ENCODE results near the gene EML2. TPM values are rescaled to one million over a fixed set of nuclear protein-coding genes. Genes with fewer than 3 reads are reported as not detected.

EML2 gene
- total and polyA plus RNA-seq, 7 donors: 6.2 to 31.1 (median 10.4) TPM

DNA sequence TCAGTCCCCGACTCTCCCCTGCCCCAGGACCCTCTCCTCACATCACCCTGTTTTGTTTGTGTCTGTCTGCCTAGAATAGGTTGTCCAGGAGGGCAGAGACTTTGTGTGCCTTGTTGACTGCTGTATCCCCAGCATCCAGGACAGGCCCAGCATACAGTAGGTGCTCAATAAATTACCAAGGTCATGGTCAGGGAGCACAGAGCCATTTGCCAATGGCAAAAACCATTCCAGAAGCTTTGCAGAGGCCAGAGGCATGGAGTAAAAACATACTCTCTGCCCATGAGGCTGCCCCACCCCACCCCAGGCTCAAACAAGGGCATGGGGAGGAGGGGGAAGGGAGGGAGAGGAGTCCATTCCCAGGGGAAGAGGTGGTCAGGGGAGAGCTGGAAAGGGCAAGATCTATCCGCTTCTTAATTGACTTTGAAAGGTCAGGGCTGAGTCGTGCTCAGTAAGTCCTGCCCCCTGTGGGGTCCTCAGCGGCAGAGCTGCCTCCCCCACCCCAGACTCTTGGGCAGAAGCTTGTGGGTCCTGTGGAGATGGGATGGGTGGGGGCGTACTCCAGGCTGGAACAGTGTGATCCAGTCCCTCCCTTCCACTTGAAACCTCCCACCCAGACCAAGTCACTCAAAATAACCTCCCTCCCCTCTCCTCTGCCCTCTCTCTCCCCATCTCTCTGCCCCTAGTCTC lies 41.6 kb downstream of the EML2 start:
- peaks cover 7% of the 10 kb centered on the region for H3K4me1 ChIP-seq
- ATAC-seq (no peak), DNase-seq (no peak)
- no peaks in the 10 kb centered on the region for H3K9me3 ChIP-seq
- intact Hi-C loops (cut with DNase I): no loop called here
- H3K27me3 ChIP-seq (ENCODE audit: insufficient read depth in 3 of 3, low read length in 2 of 3): peaks cover 0 to 76% (median 29%) of the 10 kb centered on the region in 3 donors
- H3K27ac ChIP-seq: peak overlapping the region; percentile 55
- no peaks in the 10 kb centered on the region for H3K36me3 ChIP-seq (ENCODE audit: insufficient read depth in 1 of 2, low read depth in 1 of 2)
- TF ChIP-seq, protein P1, sequence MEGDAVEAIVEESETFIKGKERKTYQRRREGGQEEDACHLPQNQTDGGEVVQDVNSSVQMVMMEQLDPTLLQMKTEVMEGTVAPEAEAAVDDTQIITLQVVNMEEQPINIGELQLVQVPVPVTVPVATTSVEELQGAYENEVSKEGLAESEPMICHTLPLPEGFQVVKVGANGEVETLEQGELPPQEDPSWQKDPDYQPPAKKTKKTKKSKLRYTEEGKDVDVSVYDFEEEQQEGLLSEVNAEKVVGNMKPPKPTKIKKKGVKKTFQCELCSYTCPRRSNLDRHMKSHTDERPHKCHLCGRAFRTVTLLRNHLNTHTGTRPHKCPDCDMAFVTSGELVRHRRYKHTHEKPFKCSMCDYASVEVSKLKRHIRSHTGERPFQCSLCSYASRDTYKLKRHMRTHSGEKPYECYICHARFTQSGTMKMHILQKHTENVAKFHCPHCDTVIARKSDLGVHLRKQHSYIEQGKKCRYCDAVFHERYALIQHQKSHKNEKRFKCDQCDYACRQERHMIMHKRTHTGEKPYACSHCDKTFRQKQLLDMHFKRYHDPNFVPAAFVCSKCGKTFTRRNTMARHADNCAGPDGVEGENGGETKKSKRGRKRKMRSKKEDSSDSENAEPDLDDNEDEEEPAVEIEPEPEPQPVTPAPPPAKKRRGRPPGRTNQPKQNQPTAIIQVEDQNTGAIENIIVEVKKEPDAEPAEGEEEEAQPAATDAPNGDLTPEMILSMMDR (IDR thresholded peaks at IDR 0.05): no peak
- peak overlapping the region; percentile 44 for H3K4me3 ChIP-seq
- 14 to 21% (median 14%) methylated on average over 5 of the region's 5 CpGs for WGBS, 3 donors

DNA sequence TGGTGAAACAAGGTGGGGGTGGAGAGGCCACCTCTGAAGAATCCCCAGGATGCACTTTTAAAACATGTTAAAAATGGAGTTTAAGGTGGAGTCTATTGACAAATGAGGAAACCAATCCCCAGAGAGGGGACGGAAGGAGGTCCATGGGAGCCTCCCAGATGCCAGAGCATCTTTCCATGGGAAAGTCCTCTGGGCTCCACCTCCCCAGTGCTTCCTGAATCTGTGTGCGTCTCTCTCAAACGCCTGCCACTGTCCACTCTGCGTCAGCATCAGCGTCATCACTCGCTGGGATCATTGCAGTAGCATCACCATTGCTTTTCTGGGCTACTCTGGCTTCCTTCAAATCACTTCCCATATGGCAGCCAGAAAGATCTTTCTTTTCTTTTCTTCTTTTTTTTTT lies 43.4 kb downstream of the EML2 start:
- peaks cover 7% of the 10 kb centered on the region for H3K4me1 ChIP-seq
- peaks cover 0 to 75% (median 28%) of the 10 kb centered on the region in 3 donors for H3K27me3 ChIP-seq (ENCODE audit: insufficient read depth in 3 of 3, low read length in 2 of 3)
- no peaks in the 10 kb centered on the region for H3K36me3 ChIP-seq (ENCODE audit: insufficient read depth in 1 of 2, low read depth in 1 of 2)
- WGBS, 3 donors: 36 to 54% (median 36%) methylated on average over 6 of the region's 6 CpGs
- intact Hi-C loops (cut with DNase I): no loop called here
- no peaks in the 10 kb centered on the region for H3K9me3 ChIP-seq
- H3K4me3 ChIP-seq: no peak overlapping the region
- peak overlapping the region; percentile 9 for H3K27ac ChIP-seq
- ATAC-seq: no peak
- no peak for DNase-seq
- TF ChIP-seq, protein P1 (IDR thresholded peaks at IDR 0.05): no peak

DNA sequence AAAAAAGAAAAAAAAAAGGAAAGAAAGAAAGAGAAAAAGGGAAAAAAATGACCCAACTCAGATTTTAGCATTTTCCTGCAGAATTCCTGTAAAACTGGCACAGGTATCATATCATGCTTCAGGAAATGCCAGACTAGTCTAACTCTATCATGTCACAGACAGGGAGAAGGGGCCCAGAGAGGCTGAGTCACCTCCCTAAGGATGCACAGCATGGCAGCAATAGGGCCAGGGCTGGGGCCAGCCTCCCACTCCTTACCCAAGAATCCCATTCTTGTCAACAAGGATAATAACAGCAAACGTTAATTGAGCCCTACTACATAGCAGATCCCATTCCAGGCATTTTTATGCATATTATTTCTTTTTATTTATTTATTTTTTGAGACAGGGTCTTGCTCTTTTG lies 45.7 kb downstream of the EML2 start:
- no peak overlapping the region for H3K27ac ChIP-seq
- no peaks in the 10 kb centered on the region for H3K9me3 ChIP-seq
- H3K4me1 ChIP-seq: peaks cover 4% of the 10 kb centered on the region
- TF ChIP-seq, protein P1 (IDR thresholded peaks at IDR 0.05): no peak
- DNase-seq (no peak), ATAC-seq (no peak)
- H3K4me3 ChIP-seq: no peak overlapping the region
- 0 to 17% (median 17%) methylated on average over 1 of the region's 1 CpG for WGBS, 3 donors
- H3K27me3 ChIP-seq (ENCODE audit: insufficient read depth in 3 of 3, low read length in 2 of 3): peaks cover 0 to 57% (median 18%) of the 10 kb centered on the region in 3 donors
- no peaks in the 10 kb centered on the region for H3K36me3 ChIP-seq (ENCODE audit: insufficient read depth in 1 of 2, low read depth in 1 of 2)
- intact Hi-C loops (cut with DNase I): no loop called here

DNA sequence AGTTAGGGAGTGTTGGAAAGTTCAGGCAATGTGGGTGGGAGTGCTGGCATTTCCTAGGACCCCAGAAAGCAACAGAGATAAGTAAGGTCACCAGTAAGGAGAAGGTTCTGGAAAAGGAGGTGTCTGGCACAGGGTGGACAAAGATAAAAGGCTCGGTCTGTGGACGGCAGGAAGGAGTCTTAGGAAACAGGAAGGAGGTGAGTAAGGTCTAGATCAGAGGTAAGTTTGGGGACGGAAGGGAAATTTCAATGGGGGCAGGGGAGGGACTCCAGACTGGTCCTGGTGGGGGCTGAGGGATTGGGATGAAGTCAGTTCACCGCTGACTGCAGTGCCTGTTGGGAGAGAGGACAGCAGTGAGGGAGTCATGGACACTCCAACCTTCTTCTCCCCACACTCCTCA lies 46.8 kb downstream of the EML2 start:
- H3K4me3 ChIP-seq: no peak overlapping the region
- no peak overlapping the region for H3K27ac ChIP-seq
- TF ChIP-seq, protein P1 (IDR thresholded peaks at IDR 0.05): no peak
- H3K27me3 ChIP-seq (ENCODE audit: insufficient read depth in 3 of 3, low read length in 2 of 3): peaks cover 0 to 49% (median 10%) of the 10 kb centered on the region in 3 donors
- intact Hi-C loops (cut with DNase I): no loop called here
- no peaks in the 10 kb centered on the region for H3K4me1 ChIP-seq
- WGBS, 3 donors: 46 to 63% (median 50%) methylated on average over 4 of the region's 4 CpGs
- no peaks in the 10 kb centered on the region for H3K36me3 ChIP-seq (ENCODE audit: insufficient read depth in 1 of 2, low read depth in 1 of 2)
- no peaks in the 10 kb centered on the region for H3K9me3 ChIP-seq
- ATAC-seq (no peak), DNase-seq (peak in 1 of 2 donors; percentile 11)

DNA sequence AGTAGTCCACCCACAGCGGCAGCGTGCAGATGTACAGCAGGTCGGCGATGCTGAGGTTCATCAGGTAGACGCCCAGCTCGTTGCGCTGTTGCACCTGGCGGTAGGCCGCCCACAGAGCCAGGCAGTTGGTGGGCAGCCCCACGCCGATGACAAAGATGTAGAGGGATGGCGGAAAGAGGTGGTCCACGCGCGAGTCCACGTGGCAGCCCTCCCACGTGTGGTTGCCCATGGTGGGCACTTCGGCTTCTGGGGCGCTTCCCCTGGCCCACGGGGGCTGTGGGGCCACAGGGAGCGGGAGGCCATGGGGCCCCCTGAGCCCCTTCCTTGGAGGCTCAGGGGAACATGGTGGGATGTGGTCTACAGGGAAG lies 47.6 kb downstream of the EML2 start:
- Histone ChIP-seq H3K4me3 (no peak overlapping the region), H3K9me3 (no peaks in the 10 kb centered on the region), H3K27me3 (ENCODE audit: insufficient read depth in 3 of 3, low read length in 2 of 3) (peaks cover 0 to 42% (median 9%) of the 10 kb centered on the region in 3 donors), H3K27ac (no peak overlapping the region), H3K36me3 (ENCODE audit: insufficient read depth in 1 of 2, low read depth in 1 of 2) (no peaks in the 10 kb centered on the region), H3K4me1 (no peaks in the 10 kb centered on the region)
- DNase-seq: peak in 1 of 2 donors; percentile 28
- 93% methylated on average over 21 of the region's 21 CpGs for WGBS, 3 donors
- TF ChIP-seq, protein P1 (IDR thresholded peaks at IDR 0.05): no peak
- no peak for ATAC-seq
- intact Hi-C loops (cut with DNase I): no loop called here
